ENCODE results near the gene SLC12A8.

The SLC12A8 gene

DNA sequence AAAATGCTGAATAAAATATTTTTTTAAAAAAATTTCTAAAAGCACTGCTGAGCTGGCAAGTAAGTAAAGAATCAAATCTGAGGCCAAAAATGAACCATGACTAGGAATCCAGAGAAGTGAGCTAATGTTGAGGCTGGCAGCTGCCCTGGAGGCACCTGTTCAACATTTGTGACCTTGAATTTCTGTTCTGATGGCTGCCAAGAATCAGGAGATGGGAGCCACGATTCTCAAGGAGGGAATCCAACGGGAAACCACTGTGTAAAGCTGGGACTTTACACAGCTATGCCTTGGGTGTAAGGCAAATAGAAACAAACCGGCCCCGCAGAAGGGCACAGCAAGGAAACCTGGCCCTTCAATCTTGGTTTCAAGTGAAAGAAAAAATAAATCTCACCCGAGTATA is 179.4 kb downstream of the SLC12A8 start:
- no peak for DNase-seq (ENCODE audit: low read depth, low spot score)

DNA sequence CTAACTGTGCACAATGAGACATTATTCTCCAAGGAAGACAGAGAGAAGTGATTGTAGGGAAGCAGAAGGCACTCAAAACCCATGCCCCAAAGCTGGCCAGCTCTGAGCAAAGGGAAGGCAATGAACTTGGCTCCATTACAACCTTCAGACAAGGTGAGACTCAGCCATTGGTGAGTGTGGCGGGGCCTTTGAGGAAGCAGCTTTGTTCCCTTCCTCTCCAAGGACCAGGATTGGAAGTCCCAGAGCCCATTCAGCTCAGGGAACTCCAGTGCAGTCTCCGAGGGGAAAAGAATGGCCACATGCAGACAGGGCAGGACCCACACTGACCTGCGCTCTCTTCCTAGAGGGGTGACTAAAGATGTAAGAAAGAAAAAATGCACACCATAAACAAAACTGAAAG is 179.9 kb downstream of the SLC12A8 start:
- DNase-seq (ENCODE audit: low read depth, low spot score) = no peak

Data from activated naive CD8-positive, alpha-beta T cell treated with anti-CD3 and anti-CD28 coated beads, Interleukin-2, amount 50 U/mL, for 16 hours (primary cell).